ENCODE measurements around the gene GMDS. TPM values are rescaled to one million over a fixed set of nuclear protein-coding genes. Genes with fewer than 3 reads are reported as not detected.

Gene GMDS
- total and polyA plus RNA-seq, 2 experiments from 2014 or later: 6.3 to 17.7 TPM

DNA sequence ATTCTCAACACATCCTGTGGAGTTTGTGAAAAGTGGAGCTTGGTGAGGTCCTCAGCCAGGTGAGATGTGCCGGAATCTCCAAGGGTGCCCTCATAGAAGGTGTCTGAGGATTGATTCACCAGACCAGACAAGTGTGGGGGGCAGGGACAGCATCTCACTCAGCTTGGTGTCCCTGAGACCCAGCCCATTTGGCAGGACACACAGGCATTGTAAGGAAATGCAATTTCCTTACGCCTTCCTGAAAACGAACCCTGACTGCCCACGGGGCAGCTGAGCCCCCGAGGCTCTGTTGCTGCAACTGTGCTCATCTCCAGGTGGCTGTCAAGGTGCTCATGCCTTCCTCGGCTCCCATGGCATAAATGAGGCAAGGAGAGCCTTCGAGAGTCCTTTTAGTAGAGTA is 602.3 kb downstream of the GMDS start:
- TF ChIP-seq CTCF (IDR thresholded peaks at IDR 0.05; ENCODE audit: low read depth, low read length): no peak
- Histone ChIP-seq H3K4me3 (no peak overlapping the region), H3K9me3 (ENCODE audit: low read depth) (no peaks in the 10 kb centered on the region), H3K4me1 (ENCODE audit: low read depth) (no peaks in the 10 kb centered on the region), H3K27ac (no peak overlapping the region), H3K36me3 (no peaks in the 10 kb centered on the region), H3K27me3 (peaks cover 3% of the 10 kb centered on the region)
- no peak for DNase-seq (ENCODE audit: low read depth in 1 of 2, low spot score in 1 of 2)

DNA sequence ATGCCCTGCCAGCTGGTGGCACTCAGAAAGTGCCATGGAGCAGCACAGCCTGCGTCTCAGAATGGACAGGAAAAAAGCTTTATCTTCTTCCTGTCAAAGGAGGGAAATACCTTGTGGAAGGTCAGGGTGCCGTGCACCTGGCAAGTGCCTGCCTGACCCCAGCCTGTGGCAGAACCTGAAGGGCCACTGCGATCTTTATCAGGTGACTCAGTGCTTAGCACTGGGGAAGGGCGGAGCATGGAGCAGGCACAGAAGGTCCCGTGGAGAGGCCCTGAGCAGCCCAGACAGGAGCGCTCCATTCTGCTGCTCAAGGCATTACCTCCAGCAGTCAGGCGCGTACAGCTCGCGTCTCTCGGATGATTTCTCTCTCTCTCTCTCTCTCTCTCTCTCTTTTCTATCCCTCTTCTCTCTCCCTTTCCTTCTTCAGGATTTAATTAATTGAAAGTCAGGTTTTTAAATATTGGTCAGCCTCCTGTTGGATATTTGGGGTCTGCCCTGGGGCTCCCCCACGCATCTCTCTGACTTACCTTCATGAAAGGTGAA is 604.0 kb downstream of the GMDS start:
- H3K4me1 ChIP-seq (ENCODE audit: low read depth): no peaks in the 10 kb centered on the region
- no peak for TF ChIP-seq CTCF (IDR thresholded peaks at IDR 0.05; ENCODE audit: low read depth, low read length)
- no peak overlapping the region for H3K27ac ChIP-seq
- H3K9me3 ChIP-seq (ENCODE audit: low read depth): no peaks in the 10 kb centered on the region
- H3K27me3 ChIP-seq: no peaks in the 10 kb centered on the region
- no peaks in the 10 kb centered on the region for H3K36me3 ChIP-seq
- DNase-seq (ENCODE audit: low read depth in 1 of 2, low spot score in 1 of 2): no peak
- no peak overlapping the region for H3K4me3 ChIP-seq

GRCh38 chr6:1640476-1640875 is 604.9 kb downstream of the GMDS start:
- H3K9me3 ChIP-seq (ENCODE audit: low read depth): no peaks in the 10 kb centered on the region
- no peaks in the 10 kb centered on the region for H3K27me3 ChIP-seq
- H3K4me1 ChIP-seq (ENCODE audit: low read depth): no peaks in the 10 kb centered on the region
- H3K4me3 ChIP-seq: no peak overlapping the region
- no peak overlapping the region for H3K27ac ChIP-seq
- DNase-seq (ENCODE audit: low read depth in 1 of 2, low spot score in 1 of 2): no peak
- H3K36me3 ChIP-seq: no peaks in the 10 kb centered on the region
- no peak for TF ChIP-seq CTCF (IDR thresholded peaks at IDR 0.05; ENCODE audit: low read depth, low read length)

- H3K36me3 ChIP-seq: no peaks in the 10 kb centered on the region
- no peaks in the 10 kb centered on the region for H3K27me3 ChIP-seq
- TF ChIP-seq CTCF (IDR thresholded peaks at IDR 0.05; ENCODE audit: low read depth, low read length): no peak
- H3K4me1 ChIP-seq (ENCODE audit: low read depth): no peaks in the 10 kb centered on the region
- H3K9me3 ChIP-seq (ENCODE audit: low read depth): no peaks in the 10 kb centered on the region
- no peak overlapping the region for H3K27ac ChIP-seq
- no peak for DNase-seq (ENCODE audit: low read depth in 1 of 2, low spot score in 1 of 2)
- no peak overlapping the region for H3K4me3 ChIP-seq
Measured at GRCh38 chr6:1639430-1639829, 606.0 kb downstream of the GMDS start.

GRCh38 chr6:1636971-1637871 is 608.2 kb downstream of the GMDS start:
- no peak for TF ChIP-seq CTCF (IDR thresholded peaks at IDR 0.05; ENCODE audit: low read depth, low read length)
- Histone ChIP-seq H3K9me3 (ENCODE audit: low read depth) (no peaks in the 10 kb centered on the region), H3K36me3 (no peaks in the 10 kb centered on the region), H3K27me3 (no peaks in the 10 kb centered on the region), H3K4me3 (no peak overlapping the region), H3K27ac (no peak overlapping the region), H3K4me1 (ENCODE audit: low read depth) (no peaks in the 10 kb centered on the region)
- no peak for DNase-seq (ENCODE audit: low read depth in 1 of 2, low spot score in 1 of 2)
